ENCODE measurements around the gene WRNIP1. TPM values are rescaled to one million over a fixed set of nuclear protein-coding genes. Genes with fewer than 3 reads are reported as not detected.

Gene WRNIP1
- total and polyA plus RNA-seq, 2 of the 8 experiments (the other 6 are each of a cell fraction or from before 2014, with no cell fraction given): 38.2 to 39.2 TPM

DNA sequence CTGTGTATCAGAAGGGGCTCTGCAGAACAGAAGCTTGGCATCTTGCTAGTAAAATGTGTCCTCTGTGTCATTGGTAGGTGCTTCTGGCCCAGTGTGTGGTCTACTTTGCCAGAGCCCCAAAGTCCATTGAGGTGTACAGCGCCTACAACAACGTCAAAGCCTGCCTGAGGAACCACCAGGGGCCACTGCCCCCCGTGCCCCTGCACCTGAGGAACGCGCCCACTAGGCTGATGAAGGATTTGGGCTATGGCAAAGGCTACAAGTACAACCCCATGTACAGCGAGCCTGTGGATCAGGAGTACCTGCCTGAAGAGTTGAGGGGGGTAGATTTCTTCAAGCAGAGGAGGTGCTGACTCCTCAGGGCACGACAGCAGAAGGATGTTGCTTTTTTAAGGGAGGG, 19.7 kb downstream of the WRNIP1 start:
- no peak overlapping the region for H3K4me2 ChIP-seq (ENCODE audit: insufficient read depth in 1 of 2, low read depth in 2 of 2, low read length in 2 of 2)
- H3K79me2 ChIP-seq (ENCODE audit: control insufficient read depth in 1 of 2, insufficient read depth in 2 of 2, low read length in 2 of 2): peaks cover 0 to 22% of the 10 kb centered on the region in 2 experiments; a peak in 2 of 4 replicates
- peaks cover 0 to 3% (median 0%) of the 10 kb centered on the region in 4 experiments; a peak in 2 of 7 replicates for H3K4me1 ChIP-seq (replicated peaks in 1 of 4; ENCODE audit: control insufficient read depth in 3 of 4, insufficient read depth in 4 of 4, low read length in 3 of 4)
- no peak overlapping the region for H2AFZ ChIP-seq (ENCODE audit: low read length)
- no peak overlapping the region for H4K8ac ChIP-seq (ENCODE audit: extremely low read depth, insufficient read depth, low read length)
- no peak overlapping the region for H2BK15ac ChIP-seq (ENCODE audit: low read length)
- no peak overlapping the region for H3K4me3 ChIP-seq (ENCODE audit: extremely low read depth in 1 of 4, insufficient read depth in 2 of 4, low read depth in 3 of 4, low read length in 4 of 4)
- no peak overlapping the region for H2BK20ac ChIP-seq (ENCODE audit: low read length)
- no peak overlapping the region for H3K4ac ChIP-seq (replicated peaks; ENCODE audit: insufficient read length, low read depth, low read length)
- H3K79me1 ChIP-seq (ENCODE audit: low read depth, low read length): peaks cover 4% of the 10 kb centered on the region; the same call in 1 of the 2 replicates
- no peaks in the 10 kb centered on the region for H3K27me3 ChIP-seq (replicated peaks in 1 of 4; ENCODE audit: control insufficient read depth in 3 of 4, extremely low read depth in 1 of 4, insufficient read depth in 3 of 4, low read length in 3 of 4)
- no peak overlapping the region for H3K9ac ChIP-seq (replicated peaks in 1 of 4; ENCODE audit: extremely low read depth in 1 of 4, low read depth in 3 of 4, low read length in 3 of 4)
- CTCF ChIA-PET (ENCODE audit: partially characterized antibody): interaction anchor here (0.7 to 3.0 kb wide), 7 partner anchors 14 to 192 kb away, joined by 3 to 12 read pairs (median 7); partner anchors contain the start of gene SERPINB1
- H4K91ac ChIP-seq (replicated peaks; ENCODE audit: insufficient read length, low read length): no peak overlapping the region
- POLR2A ChIA-PET (ENCODE audit: partially characterized antibody): interaction anchor here (1.5 to 2.9 kb wide), 3 partner anchors 11 to 21 kb away, joined by 3 to 16 read pairs (median 10); no protein-coding TSS in a partner anchor
- WGBS, 2 experiments (ENCODE audit: extremely low coverage in 1 of 2, insufficient coverage in 1 of 2, insufficient read length in 1 of 2, insufficient replicate concordance in 2 of 2, low coverage in 1 of 2, low lambda C conversion rate in 2 of 2, missing lambda C conversion rate in 1 of 2): 95% methylated on average over 7 of the region's 7 CpGs; no CpG with 5 or more reads in 1 of the 2 experiments
- H2BK5ac ChIP-seq (ENCODE audit: low read depth, low read length): no peak overlapping the region
- no peak overlapping the region for H2BK12ac ChIP-seq (ENCODE audit: low read depth, low read length)
- peaks cover 0 to 13% (median 4%) of the 10 kb centered on the region in 4 experiments; a peak in 4 of 8 replicates for H3K36me3 ChIP-seq (ENCODE audit: control insufficient read depth in 2 of 4, insufficient read depth in 4 of 4, low read length in 3 of 4)
- H3K27ac ChIP-seq (ENCODE audit: low read depth, low read length): no peak overlapping the region
- H2AK5ac ChIP-seq (ENCODE audit: low read depth, low read length): no peak overlapping the region
- no peak overlapping the region for H2BK120ac ChIP-seq (replicated peaks; ENCODE audit: low read depth, low read length)
- H3K18ac ChIP-seq (ENCODE audit: extremely low read depth, low read length): no peak overlapping the region
- H3K23ac ChIP-seq (ENCODE audit: insufficient read length): no peak overlapping the region
- no peak overlapping the region for H3K14ac ChIP-seq (ENCODE audit: insufficient read length)
- H3K9me3 ChIP-seq (ENCODE audit: insufficient read depth in 2 of 2, low read depth in 1 of 2, low read length in 1 of 2): no peaks in the 10 kb centered on the region
- H4K20me1 ChIP-seq (replicated peaks in 1 of 2; ENCODE audit: control insufficient read depth in 1 of 2, insufficient read depth in 2 of 2, low read length in 2 of 2): peaks cover 0 to 7% of the 10 kb centered on the region in 2 experiments
- no peak overlapping the region for H4K5ac ChIP-seq (ENCODE audit: insufficient read length, low read depth, low read length)
- H3K23me2 ChIP-seq (ENCODE audit: low read depth, low read length): no peaks in the 10 kb centered on the region
- no peak overlapping the region for H3K56ac ChIP-seq (replicated peaks; ENCODE audit: insufficient read length, low read depth, low read length)
- DNase-seq (ENCODE audit: low read depth in 1 of 2, low spot score in 2 of 2): no peak
- no peak for FAIRE-seq
- TF ChIP-seq ASH2L (IDR thresholded peaks at IDR 0.05; ENCODE audit: low read length) (no peak), SRF (IDR thresholded peaks at IDR 0.05; ENCODE audit: low read depth, low read length) (no peak), ATF3 (IDR thresholded peaks at IDR 0.05; ENCODE audit: insufficient read depth, low read depth, low read length) (no peak), CTBP2 (IDR thresholded peaks at IDR 0.05; ENCODE audit: borderline replicate concordance, insufficient read depth, insufficient read length, low read length) (no peak), GABPA (IDR thresholded peaks at IDR 0.05; ENCODE audit: borderline replicate concordance, insufficient read depth, low read length) (no peak), TAF7 (optimal IDR thresholded peaks at IDR 0.05; ENCODE audit: borderline replicate concordance, low read depth, low read length) (no peak), RBBP5 (IDR thresholded peaks at IDR 0.05; ENCODE audit: borderline replicate concordance, low read depth, low read length) (no peak), GTF2F1 (IDR thresholded peaks at IDR 0.05; ENCODE audit: borderline replicate concordance, low read depth, low read length) (no peak), SP2 (IDR thresholded peaks at IDR 0.05; ENCODE audit: low read length) (no peak), SIX5 (IDR thresholded peaks at IDR 0.05; ENCODE audit: low read depth, low read length) (no peak), EGR1 (IDR thresholded peaks at IDR 0.05; ENCODE audit: borderline replicate concordance, low read depth, low read length) (no peak), KDM1A (IDR thresholded peaks at IDR 0.05; ENCODE audit: borderline replicate concordance, low read length) (no peak), BCL11A (IDR thresholded peaks at IDR 0.05; ENCODE audit: low read depth in 2 of 2, low read length in 2 of 2) (no peak), POLR2AphosphoS5 (IDR thresholded peaks at IDR 0.05; ENCODE audit: low read depth, low read length) (no peak)

All from H1 (cell line).